Suprapubic skin (tissue), 3 donors: Measurements from ENCODE around the gene AKR1C3.
"Not testable (repeated sequence)": the region's sequence is repeated elsewhere in the genome, so short reads cannot be mapped to it uniquely, and the experiment has no call there.

Experiments
- CTCF ChIP-seq, 2 donors: fragments of 200-600 bp in 1 of 2; fragments of 450-650 bp in 1 of 2; sonication (generic) in 1 of 2; IDR thresholded peaks; one replicate each; pipeline ENCODE4 v1.5.1; 2016 to 2019; ENCODE audit warnings: antibody characterized with exemption in 2 of 2, mild to moderate bottlenecking in 1 of 2, moderate library complexity in 1 of 2
- POLR2AphosphoS5 ChIP-seq, 3 donors: sonication (generic); formaldehyde crosslinking; IDR thresholded peaks; one replicate each; pipeline ENCODE4 v1.6.1; 2017; ENCODE audit warnings: antibody characterized with exemption in 3 of 3

- TF ChIP-seq CTCF, POLR2AphosphoS5 (IDR thresholded peaks at IDR 0.05): not testable (repeated sequence)
These were observed 39.4 kb upstream of the AKR1C3 start for GRCh38 chr10:5054831-5055230.
